Umbilical cord (tissue), 2 donors: ENCODE measurements around the gene SLC2A9. TPM values are rescaled to one million over a fixed set of nuclear protein-coding genes. Genes with fewer than 3 reads are reported as not detected.
"Not testable (repeated sequence)": the region's sequence is repeated elsewhere in the genome, so short reads cannot be mapped to it uniquely, and the experiment has no call there.

ENCODE experiments used
- DNase-seq: peaks from one replicate; pipeline ENCODE4 v3.0.0-alpha.2; 2015; ENCODE audit warnings: low spot score
- total RNA-seq: library from RNA; depleted of rRNA; stranded (reverse); fragments of >200 nt; gene quantifications from one replicate; pipeline ENCODE4 v1.2.3, GENCODE V29; 2014; ENCODE audit warnings: low replicate concordance; ENCODE audit not compliant: insufficient read depth

SLC2A9 gene
- total RNA-seq, 1 donor from 2014 or later, result 11.1 TPM

- DNase-seq, result no peak
These were observed 194.7 kb downstream of the SLC2A9 start for GRCh38 chr4:9826551-9826950.

- DNase-seq, result no peak
These were observed 196.2 kb downstream of the SLC2A9 start for GRCh38 chr4:9825049-9825448.

GRCh38 chr4:9820343-9820742 lies 201.0 kb downstream of the SLC2A9 start:
- no peak for DNase-seq

- DNase-seq, result no peak
These were observed 205.0 kb downstream of the SLC2A9 start for GRCh38 chr4:9816285-9816684.

GRCh38 chr4:9812501-9813340 lies 208.6 kb downstream of the SLC2A9 start:
- DNase-seq, result no peak

DNA sequence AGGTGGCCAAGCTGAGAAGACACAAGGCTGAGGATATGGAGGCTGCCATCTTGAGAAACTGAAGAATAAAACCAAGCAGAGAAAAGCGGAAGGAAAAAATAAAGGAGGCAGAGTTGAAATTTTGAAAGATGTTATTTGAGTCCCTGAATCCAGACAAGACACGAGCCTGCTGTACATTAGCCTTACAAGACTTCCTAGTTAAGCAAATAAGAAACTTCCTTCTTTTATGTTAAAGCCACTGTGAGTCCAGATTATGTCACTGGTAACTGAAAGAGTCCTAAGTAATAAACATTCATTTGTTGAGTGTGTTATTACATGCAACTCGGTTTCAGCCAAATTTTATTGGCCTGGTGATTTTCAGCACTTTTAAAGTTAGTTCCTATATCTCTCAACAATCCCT lies 209.5 kb downstream of the SLC2A9 start:
- DNase-seq, result no peak

DNA sequence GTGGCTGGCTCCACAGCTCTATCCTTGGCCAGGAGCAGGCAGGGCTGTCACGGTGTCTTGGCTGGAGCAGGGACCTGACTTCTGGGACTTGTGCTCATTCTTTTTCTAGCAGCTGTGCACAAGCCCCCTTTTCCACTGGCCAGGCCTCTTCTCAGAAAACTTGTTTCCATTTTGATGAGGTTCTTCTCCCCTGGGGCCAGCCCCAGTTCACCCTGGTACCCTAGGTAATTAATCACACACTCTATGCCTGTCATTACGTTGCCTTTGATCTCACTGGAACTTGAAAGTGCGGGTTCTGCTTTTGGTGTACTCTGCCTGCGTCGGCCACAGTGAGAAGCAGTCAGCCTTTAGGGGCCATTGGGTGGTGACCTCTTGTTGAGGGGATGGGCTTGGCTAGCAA lies 213.2 kb downstream of the SLC2A9 start:
- DNase-seq, result no peak

- no peak for DNase-seq
These were observed 216.4 kb downstream of the SLC2A9 start for GRCh38 chr4:9804918-9805317.

DNA sequence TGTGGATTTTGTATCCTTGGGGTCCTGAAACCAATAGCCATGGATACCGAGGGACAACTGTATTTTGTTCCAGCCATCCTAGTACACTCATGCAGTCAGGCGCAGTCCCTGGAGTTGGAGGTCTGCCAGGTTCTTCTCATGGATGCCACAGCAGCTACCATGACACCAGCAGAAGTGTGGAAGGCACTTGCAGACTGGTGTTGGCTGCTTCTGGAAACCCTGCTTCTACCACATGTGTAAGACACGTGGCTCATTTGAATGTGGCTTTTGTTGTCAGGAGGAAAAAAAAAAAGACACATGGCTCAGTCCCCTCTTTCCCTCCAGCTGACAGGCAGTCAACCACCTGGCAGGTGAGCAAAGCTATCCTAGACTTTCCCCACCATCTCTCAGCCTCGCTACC lies 220.4 kb downstream of the SLC2A9 start:
- no peak for DNase-seq

DNA sequence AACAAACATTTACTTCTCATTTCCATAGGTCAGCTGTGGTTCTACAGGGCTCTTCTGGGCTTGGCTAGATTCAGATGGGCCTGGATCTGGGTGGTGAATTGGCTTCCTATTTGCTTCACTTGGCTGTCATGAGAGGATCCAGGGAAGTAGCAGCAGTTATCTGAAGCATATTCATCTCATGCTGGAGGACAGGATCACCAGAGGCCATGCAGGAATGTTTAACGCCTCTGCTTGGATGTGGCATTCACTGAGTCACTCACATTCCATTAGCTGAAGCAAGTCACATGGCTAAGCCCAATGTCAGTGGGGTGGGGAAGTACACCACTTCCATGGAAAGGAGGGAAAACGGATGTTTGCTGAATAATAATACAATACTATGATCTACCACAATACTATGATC lies 224.7 kb downstream of the SLC2A9 start:
- not testable (repeated sequence) for DNase-seq

- DNase-seq, result no peak
These were observed 228.9 kb downstream of the SLC2A9 start for GRCh38 chr4:9792381-9792780.

- DNase-seq, result not testable (repeated sequence)
These were observed 235.4 kb downstream of the SLC2A9 start for GRCh38 chr4:9785891-9786290.

- DNase-seq, result no peak
These were observed 239.2 kb downstream of the SLC2A9 start for GRCh38 chr4:9782136-9782436.

GRCh38 chr4:9781343-9782135 lies 239.8 kb downstream of the SLC2A9 start, which contains the start of gene DRD5:
DRD5 (plus strand) TSS chr4:9781634; CDS start chr4:9782030, 396 bp downstream.
- DNase-seq, result no peak

Other genes with a start within 250 kb of the SLC2A9 start
- gene DRD5, start 239.9 kb downstream of the SLC2A9 start, total RNA-seq, result 0.96 TPM
- gene WDR1, start 95.3 kb upstream of the SLC2A9 start, total RNA-seq, result 281 TPM